Measurements from ENCODE around the gene TMEM120A.

DNA sequence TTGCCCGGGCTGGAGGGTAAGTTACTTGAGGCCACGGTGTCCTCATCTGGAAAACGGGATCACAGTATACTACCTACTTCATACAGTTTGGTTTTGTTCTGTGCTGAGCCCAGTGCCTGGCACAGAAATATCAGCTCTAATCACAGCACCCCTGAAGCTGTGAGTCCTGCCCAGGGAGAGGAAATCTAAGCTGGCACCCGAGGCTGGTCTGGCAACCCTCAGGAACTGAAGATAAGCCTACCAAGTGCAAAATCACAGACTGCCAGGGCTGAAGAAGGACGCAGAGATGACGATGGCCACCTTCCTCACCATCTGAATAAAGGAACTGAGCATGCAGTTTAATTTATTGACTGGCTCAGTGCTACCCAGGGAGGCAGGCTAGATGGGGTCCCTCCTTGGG lies 7.7 kb upstream of the TMEM120A start:
- no peak for TF ChIP-seq POLR2A (IDR thresholded peaks at IDR 0.05)
- TF ChIP-seq, protein P1, sequence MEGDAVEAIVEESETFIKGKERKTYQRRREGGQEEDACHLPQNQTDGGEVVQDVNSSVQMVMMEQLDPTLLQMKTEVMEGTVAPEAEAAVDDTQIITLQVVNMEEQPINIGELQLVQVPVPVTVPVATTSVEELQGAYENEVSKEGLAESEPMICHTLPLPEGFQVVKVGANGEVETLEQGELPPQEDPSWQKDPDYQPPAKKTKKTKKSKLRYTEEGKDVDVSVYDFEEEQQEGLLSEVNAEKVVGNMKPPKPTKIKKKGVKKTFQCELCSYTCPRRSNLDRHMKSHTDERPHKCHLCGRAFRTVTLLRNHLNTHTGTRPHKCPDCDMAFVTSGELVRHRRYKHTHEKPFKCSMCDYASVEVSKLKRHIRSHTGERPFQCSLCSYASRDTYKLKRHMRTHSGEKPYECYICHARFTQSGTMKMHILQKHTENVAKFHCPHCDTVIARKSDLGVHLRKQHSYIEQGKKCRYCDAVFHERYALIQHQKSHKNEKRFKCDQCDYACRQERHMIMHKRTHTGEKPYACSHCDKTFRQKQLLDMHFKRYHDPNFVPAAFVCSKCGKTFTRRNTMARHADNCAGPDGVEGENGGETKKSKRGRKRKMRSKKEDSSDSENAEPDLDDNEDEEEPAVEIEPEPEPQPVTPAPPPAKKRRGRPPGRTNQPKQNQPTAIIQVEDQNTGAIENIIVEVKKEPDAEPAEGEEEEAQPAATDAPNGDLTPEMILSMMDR (IDR thresholded peaks at IDR 0.05), result no peak

Measured in adrenal gland (tissue), 5 donors.